ENCODE results near the gene ART3. TPM values are rescaled to one million over a fixed set of nuclear protein-coding genes. Genes with fewer than 3 reads are reported as not detected.

Gene ART3
- polyA plus RNA-seq, 3 donors, result not detected

DNA sequence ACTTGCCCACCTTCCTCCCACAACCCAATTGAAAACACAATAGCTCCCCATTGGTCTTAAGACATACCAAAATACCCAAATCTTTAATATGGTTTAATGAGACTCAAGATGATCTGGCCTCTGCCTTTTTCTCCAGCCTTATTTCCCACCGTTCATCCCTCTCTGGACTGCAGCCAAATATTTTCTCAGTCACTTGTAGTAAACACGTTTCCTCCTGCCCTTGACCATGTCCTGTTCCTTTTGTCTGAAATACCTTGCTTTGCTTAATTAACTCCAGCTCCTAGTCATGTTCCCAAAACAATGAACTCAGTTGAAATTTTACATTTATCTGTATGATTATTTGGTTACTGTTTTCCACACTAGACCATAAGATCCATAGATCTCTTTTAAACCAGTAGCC is 82.1 kb downstream of the ART3 start:
- Histone ChIP-seq H4K20me1 (ENCODE audit: insufficient read depth, low read length) (no peaks in the 10 kb centered on the region), H3K79me2 (ENCODE audit: insufficient read depth, low read length) (no peaks in the 10 kb centered on the region), H2AFZ (ENCODE audit: insufficient read depth, low read depth, low read length, poor library complexity, severe bottlenecking) (no peak overlapping the region), H3K27me3 (ENCODE audit: control insufficient read depth in 2 of 2, insufficient read depth in 2 of 2, low read length in 2 of 2) (no peaks in the 10 kb centered on the region), H3K4me3 (replicated peaks in 1 of 3; ENCODE audit: low read depth in 2 of 3, low read length in 3 of 3) (no peak overlapping the region), H3K9me3 (replicated peaks in 1 of 2; ENCODE audit: control insufficient read depth in 1 of 2, insufficient read depth in 1 of 2, low read length in 2 of 2) (no peaks in the 10 kb centered on the region), H3K9ac (ENCODE audit: insufficient read depth, low read length, poor library complexity, severe bottlenecking) (no peak overlapping the region), H3K27ac (ENCODE audit: low read depth in 1 of 2, low read length in 2 of 2) (no peak overlapping the region), H3K36me3 (replicated peaks in 1 of 2; ENCODE audit: control insufficient read depth in 1 of 2, insufficient read depth in 2 of 2, low read length in 2 of 2) (peaks cover 12 to 36% of the 10 kb centered on the region in 2 donors), H3K4me1 (ENCODE audit: control insufficient read depth in 1 of 2, insufficient read depth in 2 of 2, low read length in 2 of 2) (no peaks in the 10 kb centered on the region), H3K4me2 (replicated peaks; ENCODE audit: extremely low read depth, low read length, poor library complexity, severe bottlenecking) (no peak overlapping the region)
- Mint-ChIP-seq H3K4me1 (no peaks in the 10 kb centered on the region), H3K27me3 (ENCODE audit: low read depth in 3 of 3) (no peaks in the 10 kb centered on the region), H3K36me3 (peaks cover 26 to 36% of the 10 kb centered on the region in 2 donors), H3K27ac (no peak overlapping the region), H3K4me3 (no peak overlapping the region), H3K9me3 (peaks cover 4 to 9% (median 7%) of the 10 kb centered on the region in 7 donors)
- 15% methylated on average over 2 of the region's 2 CpGs for WGBS (ENCODE audit: insufficient coverage)
- intact Hi-C loops (cut with micrococcal nuclease), result no loop called here
- DNase-seq, result no peak
- TF ChIP-seq, protein P1, sequence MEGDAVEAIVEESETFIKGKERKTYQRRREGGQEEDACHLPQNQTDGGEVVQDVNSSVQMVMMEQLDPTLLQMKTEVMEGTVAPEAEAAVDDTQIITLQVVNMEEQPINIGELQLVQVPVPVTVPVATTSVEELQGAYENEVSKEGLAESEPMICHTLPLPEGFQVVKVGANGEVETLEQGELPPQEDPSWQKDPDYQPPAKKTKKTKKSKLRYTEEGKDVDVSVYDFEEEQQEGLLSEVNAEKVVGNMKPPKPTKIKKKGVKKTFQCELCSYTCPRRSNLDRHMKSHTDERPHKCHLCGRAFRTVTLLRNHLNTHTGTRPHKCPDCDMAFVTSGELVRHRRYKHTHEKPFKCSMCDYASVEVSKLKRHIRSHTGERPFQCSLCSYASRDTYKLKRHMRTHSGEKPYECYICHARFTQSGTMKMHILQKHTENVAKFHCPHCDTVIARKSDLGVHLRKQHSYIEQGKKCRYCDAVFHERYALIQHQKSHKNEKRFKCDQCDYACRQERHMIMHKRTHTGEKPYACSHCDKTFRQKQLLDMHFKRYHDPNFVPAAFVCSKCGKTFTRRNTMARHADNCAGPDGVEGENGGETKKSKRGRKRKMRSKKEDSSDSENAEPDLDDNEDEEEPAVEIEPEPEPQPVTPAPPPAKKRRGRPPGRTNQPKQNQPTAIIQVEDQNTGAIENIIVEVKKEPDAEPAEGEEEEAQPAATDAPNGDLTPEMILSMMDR (IDR thresholded peaks at IDR 0.05), result no peak

DNA sequence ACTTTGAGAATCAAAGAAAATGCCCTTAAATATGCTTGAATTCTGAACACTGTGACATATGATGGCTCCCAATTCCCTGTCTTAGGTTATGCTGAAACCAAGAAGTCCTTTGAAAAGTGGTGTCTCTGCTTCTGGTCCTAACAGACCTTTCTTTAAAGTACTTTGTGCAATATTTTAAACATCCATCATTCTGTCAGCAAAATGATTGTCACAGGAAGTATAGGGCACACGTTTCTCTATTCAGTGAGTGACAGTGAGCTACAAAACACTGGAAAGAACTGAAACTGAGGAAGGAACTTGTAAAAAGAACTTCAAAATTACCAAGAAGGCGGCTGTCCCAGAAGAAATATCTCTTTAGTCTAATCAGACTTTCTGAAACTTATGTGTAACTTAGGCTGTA is 85.8 kb downstream of the ART3 start:
- H3K4me2 ChIP-seq (replicated peaks; ENCODE audit: extremely low read depth, low read length, poor library complexity, severe bottlenecking), result no peak overlapping the region
- no peak for DNase-seq
- H3K9ac ChIP-seq (ENCODE audit: insufficient read depth, low read length, poor library complexity, severe bottlenecking), result no peak overlapping the region
- TF ChIP-seq, protein P1 (IDR thresholded peaks at IDR 0.05), result no peak
- peaks cover 55 to 67% of the 10 kb centered on the region in 2 donors for H3K36me3 Mint-ChIP-seq
- no CpG with 5 or more reads among the region's 2 CpGs for WGBS (ENCODE audit: insufficient coverage)
- intact Hi-C loops (cut with micrococcal nuclease), result no loop called here
- no peak overlapping the region for H3K27ac Mint-ChIP-seq
- H3K36me3 ChIP-seq (replicated peaks in 1 of 2; ENCODE audit: control insufficient read depth in 1 of 2, insufficient read depth in 2 of 2, low read length in 2 of 2), result peaks cover 41 to 71% of the 10 kb centered on the region in 2 donors
- no peaks in the 10 kb centered on the region for H3K27me3 Mint-ChIP-seq (ENCODE audit: low read depth in 3 of 3)
- H3K79me2 ChIP-seq (ENCODE audit: insufficient read depth, low read length), result no peaks in the 10 kb centered on the region
- no peaks in the 10 kb centered on the region for H3K4me1 Mint-ChIP-seq
- no peak overlapping the region for H3K4me3 ChIP-seq (replicated peaks in 1 of 3; ENCODE audit: low read depth in 2 of 3, low read length in 3 of 3)
- H3K4me3 Mint-ChIP-seq, result no peak overlapping the region
- no peak overlapping the region for H2AFZ ChIP-seq (ENCODE audit: insufficient read depth, low read depth, low read length, poor library complexity, severe bottlenecking)
- H3K4me1 ChIP-seq (ENCODE audit: control insufficient read depth in 1 of 2, insufficient read depth in 2 of 2, low read length in 2 of 2), result no peaks in the 10 kb centered on the region
- peaks cover 0 to 3% (median 0%) of the 10 kb centered on the region in 7 donors for H3K9me3 Mint-ChIP-seq
- H3K27me3 ChIP-seq (ENCODE audit: control insufficient read depth in 2 of 2, insufficient read depth in 2 of 2, low read length in 2 of 2), result no peaks in the 10 kb centered on the region
- no peaks in the 10 kb centered on the region for H4K20me1 ChIP-seq (ENCODE audit: insufficient read depth, low read length)
- H3K9me3 ChIP-seq (replicated peaks in 1 of 2; ENCODE audit: control insufficient read depth in 1 of 2, insufficient read depth in 1 of 2, low read length in 2 of 2), result no peaks in the 10 kb centered on the region
- H3K27ac ChIP-seq (ENCODE audit: low read depth in 1 of 2, low read length in 2 of 2), result peak overlapping the region in 1 of 2 donors; percentile 47

Other genes starting within 250 kb of the ART3 start
- gene PPEF2, start 172.3 kb upstream of the ART3 start, polyA plus RNA-seq, result under 1 TPM in 1 of 3 donors, not detected in 2; 0.25 TPM
- 100 to 1,000 TPM; 170 to 308 (median 231) TPM for gene NAAA, start 133.7 kb upstream of the ART3 start, polyA plus RNA-seq
- gene SDAD1, start 83.8 kb upstream of the ART3 start, polyA plus RNA-seq, result 10 to 100 TPM in 2 of 3 donors, 1 to 10 TPM in 1; 8.9 to 38.1 (median 20.7) TPM
- under 1 TPM; 0.46 to 0.95 (median 0.55) TPM for gene CXCL9, start 67.2 kb upstream of the ART3 start, polyA plus RNA-seq
- gene CXCL10, start 51.2 kb upstream of the ART3 start, polyA plus RNA-seq, result 10 to 100 TPM in 2 of 3 donors, 1 to 10 TPM in 1; 5.5 to 16.5 (median 16.3) TPM
- gene CXCL11, start 38.6 kb upstream of the ART3 start, polyA plus RNA-seq, result under 1 TPM; 0.15 to 0.36 (median 0.25) TPM
- 10 to 100 TPM; 15.0 to 25.0 (median 16.2) TPM for gene NUP54, start 73.7 kb downstream of the ART3 start, polyA plus RNA-seq
- gene SCARB2, start 139.1 kb downstream of the ART3 start, polyA plus RNA-seq, result 10 to 100 TPM; 36.8 to 73.0 (median 53.5) TPM
- under 1 TPM in 1 of 3 donors, not detected in 2; 0.31 TPM for gene FAM47E, start 177.0 kb downstream of the ART3 start, polyA plus RNA-seq
- 1 to 10 TPM in 2 of 3 donors, under 1 TPM in 1; 0.53 to 1.5 (median 1.2) TPM for gene STBD1, start 232.0 kb downstream of the ART3 start, polyA plus RNA-seq